ENCODE measurements around the gene ZNF586. TPM values are rescaled to one million over a fixed set of nuclear protein-coding genes. Genes with fewer than 3 reads are reported as not detected.

ZNF586 gene
- 12.6 and 15.9 TPM in 2 replicates for total RNA-seq (ENCODE audit: low replicate concordance)

DNA sequence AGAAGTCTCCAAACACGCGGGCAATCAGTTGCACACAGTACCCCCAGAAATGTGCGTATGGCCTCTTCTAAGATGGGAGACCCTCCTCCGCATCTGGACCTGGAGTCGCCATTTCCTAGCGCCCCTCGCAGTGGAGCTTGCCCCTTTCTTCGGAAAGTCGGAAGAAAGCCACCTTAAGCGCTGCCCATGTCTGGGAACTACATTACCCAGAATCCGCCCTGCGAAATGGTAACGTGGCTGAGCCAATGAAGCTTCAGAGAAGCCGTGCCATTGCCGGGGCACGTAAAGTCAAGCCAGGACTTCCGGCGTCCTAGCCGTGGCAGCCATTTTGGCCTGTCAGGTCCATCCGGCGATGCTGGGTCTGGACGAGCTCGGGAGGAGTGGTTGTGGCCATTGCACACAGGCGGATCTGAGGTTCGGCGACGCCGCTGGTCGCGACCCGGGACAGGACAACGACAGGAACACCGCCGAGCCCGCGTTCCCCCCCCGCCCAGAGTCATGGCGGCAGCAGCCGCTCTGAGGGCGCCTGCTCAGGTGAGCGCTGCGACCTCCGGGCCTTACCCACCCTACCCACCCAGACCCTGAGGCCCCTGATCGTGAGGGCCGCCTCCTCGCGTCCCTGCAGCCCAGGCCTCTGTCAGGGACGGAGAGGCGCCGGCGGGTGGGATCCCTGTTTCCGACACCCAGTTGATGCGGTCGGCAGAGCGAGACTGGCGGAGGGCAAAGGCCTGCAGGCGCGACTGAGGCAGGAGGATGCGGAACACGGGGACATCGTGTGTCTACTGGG, at the start of gene ZNF586:
Gene ZNF586, plus strand, starts transcription at position 332 of the 787 bp plus-strand sequence. Its CDS starts 167 bp downstream, at position 499.

DNA sequence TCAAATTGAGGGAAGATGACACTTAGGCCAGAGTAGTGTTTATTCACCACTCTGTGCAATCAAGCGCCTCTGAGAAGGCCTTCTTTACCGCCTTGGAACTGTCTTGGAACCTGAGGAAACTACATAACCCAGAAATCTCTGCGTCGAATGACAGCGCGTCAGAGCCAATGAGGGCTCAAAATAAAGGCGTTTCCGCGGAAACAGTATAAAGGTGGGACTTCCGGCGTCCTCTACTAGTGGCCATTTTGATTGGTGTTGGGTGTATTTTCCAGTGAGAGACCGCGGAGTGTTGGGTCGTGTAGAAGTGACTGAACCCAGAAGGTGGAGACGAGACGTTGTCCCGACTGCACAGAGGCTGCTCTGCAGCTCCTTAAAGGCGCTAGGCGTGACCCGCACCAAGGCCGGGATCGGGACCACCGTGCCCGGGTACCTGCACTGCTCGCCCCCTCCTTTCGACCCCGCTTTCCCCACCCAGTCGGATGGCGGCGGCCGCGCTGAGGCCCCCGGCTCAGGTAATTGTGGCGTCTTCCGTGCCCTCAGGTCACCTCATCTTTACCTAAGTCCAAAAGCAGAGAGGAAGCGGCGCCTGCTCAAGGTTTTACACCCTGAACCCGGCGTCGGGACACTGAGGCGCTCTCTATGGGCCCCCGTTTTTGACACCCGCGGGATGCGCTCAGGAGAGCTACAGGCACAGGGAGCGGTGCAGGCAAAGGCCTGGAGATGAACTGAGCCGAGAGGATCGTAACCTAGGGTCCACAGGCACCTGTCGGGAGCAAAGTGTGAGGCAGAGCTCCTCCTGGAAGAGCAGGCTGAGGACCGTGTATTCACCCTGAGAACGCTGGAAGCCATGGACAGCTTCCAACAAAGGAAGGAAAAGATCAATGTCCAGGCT, 22.6 kb upstream of the ZNF586 start, which contains the start of gene ZNF776:
Gene ZNF776, plus strand, starts transcription at position 236 of the 892 bp plus-strand sequence. Its CDS starts 244 bp downstream, at position 480.

DNA sequence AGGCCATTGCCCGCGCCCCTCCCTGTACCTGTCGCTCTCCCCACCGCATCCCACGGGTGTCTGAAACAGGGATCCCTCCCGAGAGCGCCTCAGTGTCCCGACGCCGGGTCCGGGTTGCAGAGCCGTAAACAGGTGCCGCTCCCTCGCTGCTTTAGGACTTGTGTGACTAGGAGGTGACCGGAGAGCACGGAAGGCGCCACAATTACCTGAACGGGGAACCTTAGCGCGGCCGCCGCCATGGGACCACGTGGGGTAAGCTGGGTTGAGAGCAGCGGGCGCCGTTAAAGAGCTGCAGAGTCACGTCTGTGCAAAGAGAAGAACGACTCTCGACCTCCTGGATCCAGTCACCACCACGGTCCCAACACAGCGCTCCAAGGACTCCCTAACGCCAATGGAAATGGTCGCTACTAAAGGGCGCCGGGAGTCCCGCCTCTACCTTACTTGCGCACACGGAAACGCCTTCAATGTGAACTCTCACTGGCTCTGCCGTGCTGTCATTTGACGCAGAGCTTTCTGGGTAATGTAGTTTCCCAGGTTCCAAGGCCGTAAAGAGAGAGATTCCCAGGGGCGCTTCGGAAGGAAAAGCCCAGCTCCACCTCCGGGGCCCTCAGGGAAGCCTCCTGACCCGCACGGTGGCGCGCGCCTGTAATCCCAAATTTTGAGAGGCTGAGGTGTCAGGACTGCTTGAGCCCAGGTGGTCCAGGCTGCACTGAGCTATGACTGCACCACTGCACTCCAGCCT, 45.2 kb downstream of the ZNF586 start, which contains the start of gene ZNF552:
Gene ZNF552, minus strand, starts transcription at position 409 of the 742 bp plus-strand sequence. Its CDS starts 170 bp downstream, at position 239.

DNA sequence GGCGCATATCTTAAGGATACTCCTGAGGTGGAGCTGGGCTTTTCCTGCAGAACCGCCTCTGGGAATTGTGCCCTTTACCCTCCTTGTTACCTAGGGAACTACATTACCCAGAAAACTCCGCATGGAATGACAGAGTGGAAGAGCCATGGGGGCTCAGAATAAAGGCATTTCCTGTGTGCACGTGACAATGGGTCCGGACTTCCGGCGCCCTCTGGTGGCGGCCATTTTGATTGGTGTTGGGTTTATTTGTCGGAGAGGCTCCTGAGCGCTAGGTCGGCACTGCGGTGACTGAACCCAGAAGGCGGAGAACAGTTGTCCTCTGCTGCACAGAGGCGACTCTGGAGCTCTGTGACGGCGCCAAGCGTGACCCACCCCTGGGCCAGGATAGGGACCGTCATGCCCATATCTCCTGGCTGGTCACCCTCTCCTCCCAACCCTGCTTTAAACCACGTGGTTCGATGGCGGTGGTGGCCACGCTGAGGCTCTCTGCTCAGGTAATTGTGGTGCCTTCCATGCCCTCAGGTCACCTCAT, 60.7 kb downstream of the ZNF586 start, which contains the start of gene ZNF587B:
Gene ZNF587B, plus strand, starts transcription at position 229 of the 532 bp plus-strand sequence. Its CDS starts 230 bp downstream, at position 459.

Other genes with a start within 250 kb of the ZNF586 start
- gene ZNF549, start 242.3 kb upstream of the ZNF586 start, total RNA-seq (ENCODE audit: low replicate concordance): 4.1 and 9.5 TPM in 2 replicates
- gene ZNF550, start 209.8 kb upstream of the ZNF586 start, total RNA-seq (ENCODE audit: low replicate concordance): 5.0 and 10.6 TPM in 2 replicates
- gene ZNF416, start 190.8 kb upstream of the ZNF586 start, total RNA-seq (ENCODE audit: low replicate concordance): 4.8 and 6.3 TPM in 2 replicates
- gene ZIK1, start 185.5 kb upstream of the ZNF586 start, total RNA-seq (ENCODE audit: low replicate concordance): 4.6 and 11.3 TPM in 2 replicates
- 0.70 and 4.1 TPM in 2 replicates for gene ZNF530, start 169.8 kb upstream of the ZNF586 start, total RNA-seq (ENCODE audit: low replicate concordance)
- 12.3 and 25.0 TPM in 2 replicates for gene ZNF134, start 155.4 kb upstream of the ZNF586 start, total RNA-seq (ENCODE audit: low replicate concordance)
- 10.9 and 13.9 TPM in 2 replicates for gene ZNF211, start 136.5 kb upstream of the ZNF586 start, total RNA-seq (ENCODE audit: low replicate concordance)
- not detected in 2 replicates for gene ZSCAN4, start 100.7 kb upstream of the ZNF586 start, total RNA-seq (ENCODE audit: low replicate concordance)
- 4.0 and 7.0 TPM in 2 replicates for gene ZNF551, start 87.7 kb upstream of the ZNF586 start, total RNA-seq (ENCODE audit: low replicate concordance)
- gene ZNF154, start 60.5 kb upstream of the ZNF586 start, total RNA-seq (ENCODE audit: low replicate concordance): 4.4 and 4.9 TPM in 2 replicates
- gene ZNF671, start 42.1 kb upstream of the ZNF586 start, total RNA-seq (ENCODE audit: low replicate concordance): 9.6 and 11.1 TPM in 2 replicates
- 11.8 and 17.5 TPM in 2 replicates for gene ZNF776, start 22.9 kb upstream of the ZNF586 start, total RNA-seq (ENCODE audit: low replicate concordance)
- gene ZNF552, start 45.2 kb downstream of the ZNF586 start, total RNA-seq (ENCODE audit: low replicate concordance): 3.4 and 3.7 TPM in 2 replicates
- gene ZNF587B, start 60.6 kb downstream of the ZNF586 start, total RNA-seq (ENCODE audit: low replicate concordance): 13.1 and 17.8 TPM in 2 replicates
- 16.4 and 25.2 TPM in 2 replicates for gene ZNF587, start 80.2 kb downstream of the ZNF586 start, total RNA-seq (ENCODE audit: low replicate concordance)
- gene ZNF814, start 119.4 kb downstream of the ZNF586 start, total RNA-seq (ENCODE audit: low replicate concordance): 7.5 and 7.7 TPM in 2 replicates
- gene ZNF417, start 146.9 kb downstream of the ZNF586 start, total RNA-seq (ENCODE audit: low replicate concordance): 18.7 and 22.5 TPM in 2 replicates
- 5.1 and 12.8 TPM in 2 replicates for gene ZNF418, start 165.7 kb downstream of the ZNF586 start, total RNA-seq (ENCODE audit: low replicate concordance)
- gene ZNF256, start 178.0 kb downstream of the ZNF586 start, total RNA-seq (ENCODE audit: low replicate concordance): 4.3 and 6.0 TPM in 2 replicates
- gene C19orf18, start 204.9 kb downstream of the ZNF586 start, total RNA-seq (ENCODE audit: low replicate concordance): 0.23 TPM in 2 replicates
- gene ZNF606, start 233.1 kb downstream of the ZNF586 start, total RNA-seq (ENCODE audit: low replicate concordance): 7.4 and 12.3 TPM in 2 replicates

All from smooth muscle cell of the coronary artery (primary cell).